ENCODE results near the gene GLI3. TPM values are rescaled to one million over a fixed set of nuclear protein-coding genes. Genes with fewer than 3 reads are reported as not detected.

The GLI3 gene
- total and polyA plus RNA-seq, 2 of the 8 experiments (the other 6 are each of a cell fraction or from before 2014, with no cell fraction given): 8.0 to 31.1 TPM

DNA sequence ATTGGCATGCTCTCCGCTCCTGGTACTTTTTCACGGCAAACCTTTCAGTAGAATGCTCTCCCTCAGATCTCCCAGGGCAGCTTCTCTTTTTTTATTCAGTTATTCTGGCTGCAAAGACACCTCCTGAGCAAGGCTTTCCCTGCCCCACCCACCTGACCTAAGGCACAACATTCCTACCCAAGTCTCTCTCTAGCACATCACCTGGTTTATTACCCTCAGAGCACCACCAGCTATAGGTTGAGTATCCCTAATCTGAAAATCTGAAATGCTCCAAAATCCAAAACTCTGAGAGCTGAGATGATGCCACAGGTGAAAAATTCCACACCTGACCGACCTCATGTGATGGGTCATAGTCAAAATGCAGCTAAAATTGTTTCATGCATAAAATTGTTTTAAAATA is 99.6 kb downstream of the GLI3 start (continued):
- TF ChIP-seq EP300 (IDR thresholded peaks at IDR 0.05; ENCODE audit: borderline replicate concordance in 1 of 2, low read depth in 2 of 2, low read length in 2 of 2) (no peak), HDAC2 (IDR thresholded peaks at IDR 0.05; ENCODE audit: borderline replicate concordance in 1 of 2, low read depth in 2 of 2, low read length in 2 of 2) (no peak), CREB1 (IDR thresholded peaks at IDR 0.05) (no peak)
- TF ChIP-seq, protein P1, sequence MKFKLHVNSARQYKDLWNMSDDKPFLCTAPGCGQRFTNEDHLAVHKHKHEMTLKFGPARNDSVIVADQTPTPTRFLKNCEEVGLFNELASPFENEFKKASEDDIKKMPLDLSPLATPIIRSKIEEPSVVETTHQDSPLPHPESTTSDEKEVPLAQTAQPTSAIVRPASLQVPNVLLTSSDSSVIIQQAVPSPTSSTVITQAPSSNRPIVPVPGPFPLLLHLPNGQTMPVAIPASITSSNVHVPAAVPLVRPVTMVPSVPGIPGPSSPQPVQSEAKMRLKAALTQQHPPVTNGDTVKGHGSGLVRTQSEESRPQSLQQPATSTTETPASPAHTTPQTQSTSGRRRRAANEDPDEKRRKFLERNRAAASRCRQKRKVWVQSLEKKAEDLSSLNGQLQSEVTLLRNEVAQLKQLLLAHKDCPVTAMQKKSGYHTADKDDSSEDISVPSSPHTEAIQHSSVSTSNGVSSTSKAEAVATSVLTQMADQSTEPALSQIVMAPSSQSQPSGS (IDR thresholded peaks at IDR 0.05; ENCODE audit: low read length): no peak
